Fibroblast of skin of right quadriceps (primary cell): Measurements from ENCODE around the gene NCKIPSD.

ENCODE experiments used
- DNase-seq: peaks from one replicate; pipeline ENCODE4 v3.0.0-alpha.2; 2013

Gene NCKIPSD

DNA sequence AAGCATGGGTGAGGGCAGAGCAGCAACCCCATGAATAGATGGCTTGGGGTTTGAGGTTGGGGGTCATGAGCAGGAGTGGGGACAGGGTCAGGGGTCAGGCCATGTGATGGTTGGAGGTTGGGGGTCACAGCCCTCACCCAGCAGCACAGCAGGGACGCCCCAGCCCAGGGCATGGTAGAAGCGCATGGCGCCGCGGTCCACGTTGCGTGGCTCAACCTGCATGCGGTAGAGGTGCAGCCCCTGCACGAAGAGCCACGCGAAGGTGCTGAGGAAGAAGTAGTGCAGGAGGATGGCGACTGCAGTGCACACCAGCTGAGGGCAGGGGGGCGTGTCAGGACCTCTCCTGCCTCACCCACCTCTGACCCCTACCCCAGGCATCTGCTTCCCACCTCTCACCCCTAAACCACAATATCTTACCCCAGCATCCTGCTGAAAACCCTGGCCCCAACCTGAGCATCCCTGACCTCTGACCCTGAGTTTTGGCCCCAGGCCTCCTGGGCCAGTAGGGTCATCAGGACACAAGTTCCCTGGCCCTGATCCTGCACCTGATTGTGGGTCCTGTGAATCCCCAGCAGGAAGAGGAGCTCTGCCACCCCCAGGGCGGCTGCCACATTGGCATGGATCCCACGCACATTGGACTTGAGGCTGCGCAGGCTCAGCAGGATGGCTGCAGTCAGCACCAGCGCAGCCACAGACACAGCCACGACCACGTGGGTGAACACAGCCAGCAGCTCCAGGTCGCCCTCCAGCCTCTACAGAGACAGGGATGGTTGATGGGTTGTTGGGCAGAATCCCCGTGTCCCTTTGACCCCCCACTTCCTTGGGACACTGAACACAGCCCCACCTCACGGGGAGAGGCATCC, 40.6 kb downstream of the NCKIPSD start:
- DNase-seq, result no peak

DNA sequence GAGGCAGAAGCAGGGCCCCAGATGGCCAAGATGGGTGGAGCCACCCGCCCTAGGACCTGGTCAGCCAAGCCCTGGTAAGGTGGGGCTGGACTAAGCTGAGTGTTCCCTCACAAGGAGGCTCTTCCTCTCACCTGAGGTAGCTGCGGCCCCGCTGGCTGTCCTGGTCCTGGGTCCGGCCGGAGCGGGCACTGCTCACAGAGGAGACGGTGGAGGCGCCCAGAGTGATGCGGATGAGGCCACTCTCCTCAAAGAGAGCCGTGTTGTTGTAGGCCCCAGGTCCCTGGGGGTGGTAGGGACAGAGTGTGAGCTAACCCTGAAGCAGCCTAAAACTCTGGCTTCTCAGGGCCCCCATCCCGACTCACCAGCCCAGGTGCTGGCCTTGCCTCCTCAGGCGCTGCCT, 43.1 kb downstream of the NCKIPSD start:
- no peak for DNase-seq

DNA sequence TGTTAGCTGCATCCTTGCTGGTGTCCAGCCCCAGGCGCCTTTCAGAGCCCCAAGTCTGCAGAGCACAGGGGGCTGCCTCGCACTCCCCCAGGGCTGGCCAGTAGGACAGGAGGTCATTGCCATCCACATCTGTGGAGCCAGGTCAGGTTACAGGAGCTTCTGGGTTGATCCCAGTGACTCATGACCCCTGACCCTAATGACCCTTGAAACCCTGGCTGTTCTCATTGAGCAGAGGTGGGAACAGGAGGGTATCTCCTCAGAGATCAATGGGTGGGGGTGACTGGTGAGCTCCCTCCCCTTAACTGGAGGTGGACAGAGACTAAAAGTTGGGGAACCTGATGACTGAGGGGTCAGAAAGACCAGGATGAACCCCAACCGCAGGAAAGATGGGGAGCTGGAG, 44.3 kb downstream of the NCKIPSD start:
- no peak for DNase-seq

DNA sequence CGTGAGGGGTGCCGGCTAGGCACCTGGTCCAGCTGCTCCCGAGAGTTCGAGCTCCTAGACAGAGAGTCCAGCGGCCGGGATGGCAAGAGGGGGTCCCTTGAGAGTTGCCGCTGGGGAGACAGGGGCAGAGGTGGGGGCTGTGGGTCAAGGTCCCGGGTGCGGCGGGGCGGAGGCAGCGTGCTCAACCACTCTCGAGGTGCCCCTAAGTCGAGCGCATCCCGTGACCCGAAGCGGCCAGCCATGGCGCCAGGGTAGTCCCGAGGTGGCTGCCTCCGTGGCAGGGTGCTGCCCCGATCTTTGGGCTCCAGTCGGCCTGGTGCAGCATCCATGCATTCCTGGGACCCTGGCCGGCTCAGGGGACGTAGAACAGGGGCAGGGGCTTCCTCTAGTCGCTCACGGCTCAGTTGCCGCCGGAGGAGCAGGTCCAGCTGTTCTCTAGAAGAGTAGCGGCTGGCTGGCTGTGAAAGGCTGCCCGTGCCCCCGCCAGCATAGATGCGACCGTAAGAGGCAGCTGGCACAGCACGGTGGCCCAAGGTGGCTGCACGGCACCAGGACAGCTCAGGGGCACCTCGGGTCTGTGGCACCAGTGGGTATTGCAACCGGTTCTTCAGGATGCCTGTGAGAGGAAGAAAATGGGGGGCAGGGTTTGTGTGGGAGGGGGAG, 45.6 kb downstream of the NCKIPSD start:
- DNase-seq, result no peak

DNA sequence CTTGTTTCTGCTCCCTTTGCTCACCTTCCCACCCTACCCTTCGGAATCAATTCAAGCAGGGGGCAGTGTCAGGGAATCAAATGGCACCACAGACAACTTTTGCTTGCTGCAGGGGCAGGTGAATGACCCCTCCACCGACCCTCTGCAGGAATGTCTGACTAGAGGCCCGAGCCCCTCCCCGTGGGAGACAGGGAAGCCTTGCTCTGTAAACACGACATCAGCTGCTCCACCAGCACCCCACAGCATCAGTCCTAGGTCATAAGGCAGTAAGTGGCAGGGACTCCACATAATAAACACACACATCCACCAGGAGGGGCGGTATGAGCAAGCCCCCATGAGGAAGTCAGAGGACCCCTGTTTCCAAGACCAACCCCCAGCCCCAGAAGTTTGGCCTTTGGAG, 48.4 kb downstream of the NCKIPSD start:
- no peak for DNase-seq

DNA sequence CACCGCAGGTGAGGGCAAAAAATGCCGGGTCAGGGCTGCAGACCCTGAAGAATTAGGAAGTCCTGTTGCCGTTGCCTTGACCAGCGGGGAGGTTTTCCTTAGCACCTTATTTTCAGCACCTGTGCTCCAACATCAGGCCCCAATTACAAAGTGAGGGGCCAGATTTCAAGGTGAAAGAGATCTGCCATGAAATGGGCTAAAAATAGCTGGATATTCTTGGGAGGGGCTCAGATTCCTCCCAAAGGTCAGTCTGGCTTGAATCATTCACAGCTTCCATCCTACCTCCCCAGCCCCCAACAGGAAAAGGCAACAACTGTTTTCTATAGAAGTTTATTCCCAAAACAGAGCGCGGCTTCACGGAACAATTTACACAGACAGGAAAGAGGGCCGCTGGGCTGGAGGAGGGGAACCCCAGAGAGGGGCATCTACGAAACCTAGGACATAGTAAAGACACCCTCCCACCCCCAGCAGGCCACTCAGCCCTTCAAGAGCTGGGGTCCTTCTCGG, 49.5 kb downstream of the NCKIPSD start:
- DNase-seq, result peak; percentile 8

DNA sequence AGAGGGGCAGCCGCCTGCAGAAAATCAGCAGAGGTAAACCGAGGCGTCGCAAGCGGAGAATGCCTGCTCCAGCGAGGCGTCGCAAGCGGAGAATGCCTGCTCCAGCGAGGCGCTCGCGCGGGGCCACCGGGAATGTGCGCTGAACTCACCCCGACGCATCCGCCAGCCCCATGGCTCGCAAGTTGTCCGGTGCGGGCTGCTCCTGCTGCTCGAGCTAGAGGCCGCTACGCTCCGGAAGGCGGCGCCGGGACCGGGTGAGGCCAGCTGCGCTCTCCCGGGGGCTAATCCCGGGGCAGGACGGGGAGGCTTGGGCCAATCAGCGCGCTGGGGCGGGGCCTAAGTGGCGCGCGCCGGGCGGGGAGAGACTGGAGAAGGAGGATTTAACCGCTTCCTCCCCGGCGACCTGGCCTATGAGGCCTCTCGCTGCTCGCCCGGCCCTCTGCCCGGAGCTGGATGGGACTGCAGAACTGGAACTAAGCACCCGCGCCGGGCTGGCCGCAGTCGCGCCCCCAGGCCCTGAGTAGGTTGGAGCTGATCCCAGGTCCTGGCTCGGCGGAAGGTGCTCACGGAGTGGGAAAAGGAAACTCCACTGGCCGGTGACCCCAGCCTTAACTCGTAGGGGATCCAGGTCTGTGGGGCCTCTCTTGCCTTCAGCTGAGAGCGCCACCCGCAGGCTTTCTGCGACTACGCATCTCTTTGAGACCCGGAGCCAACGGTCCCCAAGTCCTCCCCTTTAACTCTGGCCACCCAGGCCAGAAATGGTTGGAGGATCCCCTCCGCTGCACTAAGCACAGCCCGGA, 50.3 kb downstream of the NCKIPSD start, which contains the start of gene SLC26A6:
Gene SLC26A6, minus strand, starts transcription at position 240 of the 800 bp plus-strand sequence. Its CDS starts 68 bp downstream, at position 172.
- peak; percentile 95 for DNase-seq

DNA sequence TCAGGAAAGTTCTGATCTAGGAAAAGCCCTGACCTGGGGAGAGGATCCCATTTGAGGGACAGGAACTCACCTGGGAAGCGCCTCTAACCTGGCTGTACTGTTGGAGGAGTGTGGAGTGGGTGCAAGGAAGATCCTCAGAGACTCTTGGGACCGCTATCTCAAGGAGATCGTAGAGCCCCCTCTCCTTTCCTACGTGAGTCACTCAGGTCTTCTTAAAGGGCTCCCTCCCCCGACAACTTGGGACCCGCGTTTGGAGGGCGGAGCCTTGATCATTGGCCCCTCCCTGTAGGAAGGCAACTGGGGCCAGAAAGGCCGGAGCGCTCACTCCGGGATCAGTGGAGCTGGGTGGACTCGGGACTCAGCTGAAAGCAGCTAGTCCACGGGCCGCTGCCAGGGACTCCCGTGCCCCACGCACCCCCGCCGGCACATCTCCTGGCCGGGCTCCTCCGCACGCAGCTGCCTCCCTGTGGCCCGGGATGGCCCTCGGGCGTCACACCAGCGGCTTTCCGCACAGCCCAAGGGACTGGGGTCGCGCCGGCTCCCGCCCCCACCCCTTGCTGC, 51.0 kb downstream of the NCKIPSD start:
- peak; percentile 52 for DNase-seq

DNA sequence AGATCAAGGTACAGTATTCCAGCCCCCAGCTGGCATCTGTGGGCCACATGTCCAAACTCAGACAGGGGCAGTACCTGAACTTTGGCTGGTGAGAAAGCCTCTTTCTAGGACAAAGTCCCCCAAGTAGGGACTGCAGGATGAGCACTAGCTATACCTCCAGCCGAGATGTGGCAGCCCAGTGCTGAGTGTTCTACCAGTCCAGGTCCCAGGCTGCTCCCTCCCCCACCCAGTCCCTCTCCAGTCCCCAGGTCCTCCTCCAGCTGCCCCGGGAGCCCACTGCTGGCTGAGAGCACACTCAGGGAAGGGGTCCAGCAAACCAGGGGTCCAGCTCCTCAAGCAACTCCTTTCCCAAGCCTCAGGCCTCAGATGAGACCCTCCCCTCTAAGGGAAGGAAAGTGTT, 52.0 kb downstream of the NCKIPSD start:
- no peak for DNase-seq

DNA sequence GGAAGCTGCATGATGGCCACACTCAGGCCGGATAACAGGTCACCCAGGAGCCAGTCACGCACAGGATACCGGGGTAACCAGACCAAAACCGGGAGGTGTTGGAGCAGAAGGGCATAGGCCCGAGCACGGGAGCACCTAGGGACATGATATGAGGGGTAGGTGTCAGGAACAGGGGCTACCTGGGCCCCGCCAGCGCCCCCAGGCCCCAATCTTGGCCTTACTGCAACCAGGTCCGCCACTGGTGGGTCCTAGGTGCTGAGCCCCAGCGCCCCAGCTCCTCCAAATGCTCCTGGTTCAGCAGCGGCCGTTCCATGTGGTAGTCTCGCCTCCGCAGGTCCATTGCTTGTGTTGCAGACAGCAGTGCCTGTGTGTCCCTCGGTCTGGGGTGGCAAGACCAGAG, 52.5 kb downstream of the NCKIPSD start:
- no peak for DNase-seq

DNA sequence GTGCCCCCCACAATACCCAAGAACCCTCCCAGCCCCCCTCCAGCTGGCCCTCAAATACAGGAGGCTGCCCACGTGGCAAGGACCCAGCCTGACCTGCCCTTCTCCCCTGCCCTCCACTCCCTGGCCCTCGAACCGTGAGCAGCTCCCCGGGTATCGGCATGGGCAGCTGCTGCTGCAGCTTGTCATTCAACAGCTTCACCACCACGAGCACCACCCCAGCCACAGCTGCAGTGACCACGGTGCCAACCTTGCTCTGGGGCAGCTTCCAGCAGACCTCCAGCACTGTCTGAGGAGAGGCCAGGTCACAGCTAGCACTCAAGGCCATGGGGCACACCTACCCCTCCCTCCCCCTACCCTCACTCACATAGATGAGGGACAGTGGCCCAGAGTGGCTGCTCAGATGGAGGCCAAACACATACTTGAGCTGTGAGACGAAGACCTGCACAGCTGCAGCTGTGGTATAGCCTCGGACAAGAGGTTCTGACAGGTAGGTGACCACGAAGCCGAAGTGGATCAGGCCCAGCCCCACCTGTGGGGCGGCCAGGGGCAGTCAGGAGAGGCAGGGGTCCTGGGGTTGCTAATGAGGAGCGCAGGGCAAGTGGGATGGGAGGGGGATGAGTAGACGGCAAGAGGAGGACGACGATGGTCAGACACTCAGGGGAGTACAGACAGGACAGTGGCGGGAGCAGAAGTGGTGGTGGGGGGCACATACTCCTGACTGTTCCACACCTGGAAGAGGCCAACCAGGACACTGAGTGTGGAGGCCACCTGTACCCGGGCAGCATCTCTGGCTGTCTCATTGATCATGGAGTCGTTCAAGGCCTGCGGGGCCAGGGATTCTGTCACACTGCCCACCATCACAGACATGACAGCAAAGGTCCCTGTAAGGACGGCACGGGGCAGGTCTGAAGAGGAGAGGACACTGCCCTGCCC, 53.9 kb downstream of the NCKIPSD start:
- DNase-seq, result no peak

DNA sequence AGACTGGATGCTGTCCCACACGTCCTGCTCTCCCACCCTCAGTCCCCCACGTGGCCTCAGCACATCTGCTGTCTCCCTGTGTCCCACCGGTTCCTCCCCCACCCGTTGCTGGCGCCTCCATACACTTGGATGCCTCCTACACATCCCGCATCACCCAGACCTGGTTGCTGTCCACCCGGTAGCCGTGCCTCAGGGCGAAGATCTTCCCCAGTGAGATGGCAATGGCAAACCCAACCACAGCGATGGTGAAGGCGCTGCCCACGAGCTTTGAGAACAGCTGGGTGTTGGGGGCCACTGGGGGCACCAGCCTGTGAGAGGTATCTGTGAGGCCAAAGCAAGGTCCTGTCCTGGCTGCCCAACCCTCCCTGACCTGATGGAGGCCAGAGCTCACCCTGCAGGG, 54.9 kb downstream of the NCKIPSD start:
- DNase-seq, result no peak

DNA sequence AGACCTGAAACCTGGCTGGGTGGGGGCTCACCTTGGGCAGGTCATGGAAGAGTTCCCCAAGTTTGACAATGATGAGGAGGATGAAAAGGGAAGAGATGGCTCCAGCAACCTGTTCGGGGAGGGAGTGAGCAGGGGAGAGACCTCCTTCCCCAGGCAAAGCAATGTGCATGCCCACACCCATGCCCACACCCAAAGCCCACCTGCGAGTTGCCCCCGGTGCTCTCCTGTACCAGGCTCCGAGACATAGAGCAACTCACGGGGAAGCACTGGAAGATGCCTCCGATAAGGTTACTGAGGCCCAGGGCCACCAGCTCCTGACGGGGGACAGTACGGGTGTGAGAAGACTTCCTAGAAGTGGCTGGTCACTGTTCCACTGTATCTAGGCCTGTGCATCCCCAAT, 55.3 kb downstream of the NCKIPSD start:
- no peak for DNase-seq

DNA sequence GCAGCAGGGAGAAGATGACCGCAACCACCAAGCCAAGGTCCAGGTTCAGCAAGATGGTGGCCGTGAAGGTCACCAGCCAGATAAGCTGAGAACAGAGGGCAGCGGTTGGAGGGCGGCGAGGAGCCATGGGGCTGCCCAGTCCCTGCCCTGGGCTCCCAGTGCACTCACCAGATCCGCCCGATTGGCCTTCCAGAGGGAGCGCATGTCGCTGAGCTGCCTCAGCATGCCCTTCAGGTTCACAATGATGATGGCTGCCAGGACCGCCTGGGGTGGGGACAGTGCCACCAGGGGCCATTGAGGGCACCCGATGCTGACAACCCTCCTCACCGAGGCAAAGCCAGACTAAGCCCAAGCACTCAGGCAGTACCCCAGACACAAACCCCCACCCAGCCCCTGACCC, 55.8 kb downstream of the NCKIPSD start:
- DNase-seq, result no peak

DNA sequence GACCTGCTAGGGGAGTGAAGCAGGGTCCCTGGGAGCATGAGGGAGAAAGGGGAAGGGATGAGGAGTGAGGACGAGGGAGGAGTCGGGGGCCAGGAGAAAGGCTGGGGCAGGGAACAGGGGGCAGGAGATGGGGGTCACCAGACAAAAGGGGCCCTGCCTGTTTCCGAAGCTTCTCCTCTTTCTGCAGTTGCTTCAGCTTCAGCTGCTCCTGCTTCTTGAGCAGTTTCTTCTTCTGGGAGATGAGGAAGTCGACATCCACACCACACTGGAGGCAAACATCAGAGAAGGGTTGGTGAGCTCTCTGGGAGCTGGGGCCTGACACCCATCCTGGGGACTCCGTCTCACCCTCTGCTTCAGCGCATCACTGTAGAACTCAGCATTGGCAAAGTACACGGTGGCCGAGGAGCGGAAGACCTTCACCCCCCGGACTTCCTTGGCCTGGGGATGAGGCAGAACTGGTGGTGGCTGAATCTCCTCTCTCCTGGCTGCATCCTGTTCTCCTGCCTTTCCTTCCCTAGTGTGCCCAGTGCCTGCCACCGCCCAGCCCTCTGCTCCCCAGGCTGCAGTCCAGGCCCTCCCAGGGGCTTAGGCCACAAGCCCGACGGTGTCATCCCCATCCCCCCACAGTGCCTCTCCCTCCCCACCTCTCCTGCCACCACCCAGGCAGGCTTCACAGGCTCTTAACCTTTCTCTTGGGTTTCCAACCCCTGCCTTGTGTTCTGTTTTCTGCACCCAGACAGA, 57.3 kb downstream of the NCKIPSD start:
- DNase-seq, result no peak

DNA sequence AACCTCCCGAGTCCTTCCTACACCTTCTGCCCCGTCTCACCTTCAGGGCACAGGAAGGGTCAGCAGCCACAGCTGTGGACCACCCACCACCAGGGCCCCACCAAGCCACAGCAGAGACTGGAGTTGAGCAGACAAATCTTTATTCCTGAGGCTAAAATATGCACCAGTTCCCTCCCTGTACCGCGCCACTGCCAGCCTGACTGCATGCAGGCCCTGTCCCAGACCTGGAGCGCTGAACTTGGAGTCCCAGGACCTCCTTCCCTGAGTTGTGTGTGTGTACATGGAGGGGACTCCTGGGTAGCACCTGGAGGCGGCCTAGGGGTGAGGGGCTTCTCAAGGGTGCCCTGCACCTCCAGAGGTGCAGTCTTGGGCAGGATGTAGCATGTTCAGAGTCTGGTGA, 60.1 kb downstream of the NCKIPSD start:
- DNase-seq, result no peak

DNA sequence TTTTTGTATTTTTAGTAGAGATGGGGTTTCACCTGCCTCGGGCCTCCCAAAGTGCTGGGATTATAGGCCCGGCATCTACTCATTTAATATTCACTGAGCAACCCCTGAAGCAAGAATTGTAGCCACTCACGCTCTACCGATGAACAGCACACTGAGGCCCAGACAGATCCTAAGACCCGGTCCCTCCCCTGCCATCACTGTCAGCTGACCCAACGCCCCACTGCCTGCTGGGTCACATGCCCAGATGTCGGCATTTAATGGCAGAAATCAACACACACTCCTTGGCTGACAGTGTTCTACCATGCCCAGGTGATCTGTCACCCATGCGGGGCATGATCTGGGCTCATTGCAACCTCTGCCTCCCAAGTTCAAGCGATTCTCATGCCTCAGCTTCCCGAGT, 60.9 kb downstream of the NCKIPSD start:
- no peak for DNase-seq

DNA sequence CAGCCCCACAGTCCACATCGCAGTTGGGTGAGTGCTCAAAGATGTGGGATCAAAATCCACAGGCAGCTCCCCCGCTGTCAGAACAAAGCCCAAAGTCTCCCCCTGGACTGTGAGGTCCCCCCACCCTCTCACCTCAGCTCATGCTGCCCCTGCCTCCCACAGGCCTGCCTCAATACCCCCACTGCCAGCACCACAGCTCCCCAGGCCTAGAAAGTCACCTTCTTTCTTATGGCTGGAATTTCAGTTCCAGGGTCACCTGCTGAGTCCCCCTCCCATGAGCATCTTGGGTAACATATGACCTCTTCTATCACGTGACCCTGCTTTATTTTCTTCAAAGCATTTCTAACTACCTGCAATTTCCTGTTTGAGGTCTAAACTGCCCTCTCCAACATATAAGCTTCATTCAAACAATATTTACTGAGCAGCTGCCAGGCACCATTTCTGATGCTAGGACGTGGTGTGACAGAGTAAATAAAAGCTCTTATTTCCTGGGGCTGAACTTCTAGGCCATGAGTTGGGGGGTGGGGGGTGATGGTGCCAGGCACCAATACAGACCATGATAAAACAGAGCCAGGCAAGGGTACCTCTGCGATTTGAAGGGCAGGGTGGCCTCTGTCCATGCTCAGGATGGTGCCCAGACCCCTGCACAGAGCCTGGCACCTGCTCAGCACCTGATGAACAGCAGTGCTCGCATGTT, 61.7 kb downstream of the NCKIPSD start:
- no peak for DNase-seq
